Central memory CD8-positive, alpha-beta T cell (primary cell): ENCODE results near the gene CAMTA1.

Source experiments
- ATAC-seq: fragments of 150-1000 bp; cut with Tn5 transposase; replicated peaks from 2 replicates; pipeline ENCODE4 v1.10.0; 2022; ENCODE audit warnings: mild to moderate bottlenecking, moderate FRiP score, moderate number of reproducible peaks; ENCODE audit not compliant: poor library complexity, severe bottlenecking; ENCODE audit errors: extremely low read depth
- DNase-seq, 2 donors: peaks; one replicate each; pipeline ENCODE4 v3.0.0; 2021; ENCODE audit warnings: low spot score in 2 of 2
- H3K27ac Mint-ChIP-seq: one replicate; pipeline ENCODE4 v1.8.0; 2022; ENCODE audit warnings: low read depth, mild to moderate bottlenecking, moderate library complexity, mixed read lengths
- H3K27me3 Mint-ChIP-seq: one replicate; pipeline ENCODE4 v1.8.0; 2022; ENCODE audit warnings: mixed read lengths
- H3K36me3 Mint-ChIP-seq: one replicate; pipeline ENCODE4 v1.8.0; 2022; ENCODE audit warnings: mild to moderate bottlenecking, moderate library complexity, mixed read lengths; ENCODE audit not compliant: insufficient read depth
- H3K4me1 Mint-ChIP-seq: one replicate; pipeline ENCODE4 v1.8.0; 2022; ENCODE audit warnings: mixed read lengths
- H3K4me3 Mint-ChIP-seq: one replicate; pipeline ENCODE4 v1.8.0; 2022; ENCODE audit warnings: mild to moderate bottlenecking, moderate library complexity, mixed read lengths
- H3K9me3 Mint-ChIP-seq: one replicate; pipeline ENCODE4 v1.8.0; 2022; ENCODE audit warnings: mixed read lengths

CAMTA1 gene

GRCh38 chr1:7575041-7575400 lies 789.8 kb downstream of the CAMTA1 start:
- H3K4me3 Mint-ChIP-seq = no peak overlapping the region
- no peak for DNase-seq
- H3K27ac Mint-ChIP-seq = no peak overlapping the region
- no peaks in the 10 kb centered on the region for H3K4me1 Mint-ChIP-seq
- no peaks in the 10 kb centered on the region for H3K36me3 Mint-ChIP-seq
- peaks cover 32% of the 10 kb centered on the region for H3K27me3 Mint-ChIP-seq
- H3K9me3 Mint-ChIP-seq = no peaks in the 10 kb centered on the region
- no peak for ATAC-seq

GRCh38 chr1:7576946-7577657 lies 791.8 kb downstream of the CAMTA1 start:
- no peaks in the 10 kb centered on the region for H3K36me3 Mint-ChIP-seq
- H3K27ac Mint-ChIP-seq = no peak overlapping the region
- H3K9me3 Mint-ChIP-seq = no peaks in the 10 kb centered on the region
- H3K27me3 Mint-ChIP-seq = peaks cover 32% of the 10 kb centered on the region
- ATAC-seq = no peak
- no peak for DNase-seq
- H3K4me3 Mint-ChIP-seq = no peak overlapping the region
- no peaks in the 10 kb centered on the region for H3K4me1 Mint-ChIP-seq

DNA sequence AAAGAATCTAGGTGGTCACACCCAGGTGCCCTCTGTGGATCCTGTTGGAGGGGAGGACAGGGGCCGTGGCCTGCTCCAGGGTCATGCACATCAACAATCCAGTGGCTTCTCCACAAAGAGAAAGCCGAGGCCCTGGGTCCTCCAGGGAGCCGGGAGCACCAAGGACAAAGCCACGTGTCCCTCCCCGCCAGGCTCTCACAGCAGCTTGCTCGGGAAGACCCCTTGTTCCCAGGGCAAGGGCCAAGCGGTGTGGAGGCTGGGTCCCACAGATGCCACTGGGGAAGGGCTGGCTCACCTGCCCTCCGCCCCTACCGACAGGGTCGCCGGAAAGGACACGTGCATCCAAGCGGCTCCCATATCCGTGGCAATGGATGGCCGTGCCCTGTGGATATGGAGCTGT lies 793.0 kb downstream of the CAMTA1 start:
- DNase-seq (no peak), ATAC-seq (no peak)
- Mint-ChIP-seq H3K27me3 (peaks cover 32% of the 10 kb centered on the region), H3K4me3 (no peak overlapping the region), H3K36me3 (no peaks in the 10 kb centered on the region), H3K4me1 (no peaks in the 10 kb centered on the region), H3K9me3 (no peaks in the 10 kb centered on the region), H3K27ac (no peak overlapping the region)

GRCh38 chr1:7579016-7579415 lies 793.8 kb downstream of the CAMTA1 start:
- DNase-seq (no peak), ATAC-seq (no peak)
- no peak overlapping the region for H3K27ac Mint-ChIP-seq
- H3K36me3 Mint-ChIP-seq = no peaks in the 10 kb centered on the region
- H3K4me3 Mint-ChIP-seq = no peak overlapping the region
- no peaks in the 10 kb centered on the region for H3K4me1 Mint-ChIP-seq
- H3K9me3 Mint-ChIP-seq = no peaks in the 10 kb centered on the region
- H3K27me3 Mint-ChIP-seq = peaks cover 32% of the 10 kb centered on the region

GRCh38 chr1:7579831-7580804 lies 794.9 kb downstream of the CAMTA1 start:
- no peak overlapping the region for H3K27ac Mint-ChIP-seq
- DNase-seq (no peak), ATAC-seq (no peak)
- H3K9me3 Mint-ChIP-seq = no peaks in the 10 kb centered on the region
- peaks cover 36% of the 10 kb centered on the region for H3K27me3 Mint-ChIP-seq
- no peaks in the 10 kb centered on the region for H3K4me1 Mint-ChIP-seq
- H3K4me3 Mint-ChIP-seq = no peak overlapping the region
- no peaks in the 10 kb centered on the region for H3K36me3 Mint-ChIP-seq

GRCh38 chr1:7580923-7581753 lies 795.9 kb downstream of the CAMTA1 start:
- no peak overlapping the region for H3K4me3 Mint-ChIP-seq
- H3K9me3 Mint-ChIP-seq = no peaks in the 10 kb centered on the region
- no peak overlapping the region for H3K27ac Mint-ChIP-seq
- ATAC-seq (no peak), DNase-seq (no peak)
- no peaks in the 10 kb centered on the region for H3K4me1 Mint-ChIP-seq
- peaks cover 33% of the 10 kb centered on the region for H3K27me3 Mint-ChIP-seq
- H3K36me3 Mint-ChIP-seq = no peaks in the 10 kb centered on the region

GRCh38 chr1:7581754-7582459 lies 796.7 kb downstream of the CAMTA1 start:
- no peaks in the 10 kb centered on the region for H3K36me3 Mint-ChIP-seq
- H3K9me3 Mint-ChIP-seq = no peaks in the 10 kb centered on the region
- ATAC-seq (no peak), DNase-seq (no peak)
- peaks cover 26% of the 10 kb centered on the region for H3K27me3 Mint-ChIP-seq
- H3K4me1 Mint-ChIP-seq = no peaks in the 10 kb centered on the region
- no peak overlapping the region for H3K4me3 Mint-ChIP-seq
- H3K27ac Mint-ChIP-seq = no peak overlapping the region

- ATAC-seq (no peak), DNase-seq (no peak)
- H3K4me3 Mint-ChIP-seq = no peak overlapping the region
- no peaks in the 10 kb centered on the region for H3K9me3 Mint-ChIP-seq
- H3K36me3 Mint-ChIP-seq = no peaks in the 10 kb centered on the region
- H3K4me1 Mint-ChIP-seq = no peaks in the 10 kb centered on the region
- H3K27ac Mint-ChIP-seq = no peak overlapping the region
- H3K27me3 Mint-ChIP-seq = peaks cover 31% of the 10 kb centered on the region
Measured at GRCh38 chr1:7582460-7582972, 797.3 kb downstream of the CAMTA1 start.

GRCh38 chr1:7583291-7584096 lies 798.2 kb downstream of the CAMTA1 start:
- DNase-seq (no peak), ATAC-seq (no peak)
- Mint-ChIP-seq H3K4me3 (no peak overlapping the region), H3K36me3 (no peaks in the 10 kb centered on the region), H3K27me3 (peaks cover 31% of the 10 kb centered on the region), H3K4me1 (no peaks in the 10 kb centered on the region), H3K27ac (no peak overlapping the region), H3K9me3 (no peaks in the 10 kb centered on the region)

DNA sequence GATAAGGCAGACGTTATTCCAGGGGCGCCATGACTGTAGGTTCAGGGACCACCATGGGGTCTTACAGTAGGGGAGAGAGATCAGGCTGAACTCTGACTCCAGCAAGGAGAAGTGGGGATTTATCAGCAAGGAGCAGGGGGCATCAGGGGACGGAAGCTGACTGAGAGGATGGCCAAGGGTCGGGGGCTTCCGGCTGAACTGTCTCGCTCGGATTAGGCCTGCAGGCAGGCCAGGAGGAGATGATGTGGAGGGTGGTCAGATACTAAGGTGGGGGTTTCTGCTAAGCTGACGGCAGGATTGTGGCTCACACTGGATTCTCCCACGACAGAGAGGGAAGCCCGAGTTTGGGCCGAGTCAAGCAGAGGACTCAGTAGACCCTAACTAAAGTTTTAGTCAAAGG lies 798.9 kb downstream of the CAMTA1 start:
- ATAC-seq (no peak), DNase-seq (no peak)
- no peaks in the 10 kb centered on the region for H3K4me1 Mint-ChIP-seq
- no peak overlapping the region for H3K4me3 Mint-ChIP-seq
- no peak overlapping the region for H3K27ac Mint-ChIP-seq
- no peaks in the 10 kb centered on the region for H3K36me3 Mint-ChIP-seq
- H3K27me3 Mint-ChIP-seq = peaks cover 33% of the 10 kb centered on the region
- no peaks in the 10 kb centered on the region for H3K9me3 Mint-ChIP-seq

GRCh38 chr1:7584643-7585042 lies 799.4 kb downstream of the CAMTA1 start:
- DNase-seq (no peak), ATAC-seq (no peak)
- Mint-ChIP-seq H3K36me3 (no peaks in the 10 kb centered on the region), H3K27me3 (peaks cover 38% of the 10 kb centered on the region), H3K27ac (no peak overlapping the region), H3K4me1 (no peaks in the 10 kb centered on the region), H3K9me3 (no peaks in the 10 kb centered on the region), H3K4me3 (no peak overlapping the region)
